ENCODE results near the gene ENC1.
A peak's percentile ranks its signal among the peaks of the same experiment; 100 is the strongest.

The ENC1 gene

GRCh38 chr5:74660140-74660539 lies 19.6 kb upstream of the ENC1 start:
- no peak for DNase-seq (ENCODE audit: low read depth, low spot score)
- no peak overlapping the region for H3K4me3 ChIP-seq (ENCODE audit: low read length)

DNA sequence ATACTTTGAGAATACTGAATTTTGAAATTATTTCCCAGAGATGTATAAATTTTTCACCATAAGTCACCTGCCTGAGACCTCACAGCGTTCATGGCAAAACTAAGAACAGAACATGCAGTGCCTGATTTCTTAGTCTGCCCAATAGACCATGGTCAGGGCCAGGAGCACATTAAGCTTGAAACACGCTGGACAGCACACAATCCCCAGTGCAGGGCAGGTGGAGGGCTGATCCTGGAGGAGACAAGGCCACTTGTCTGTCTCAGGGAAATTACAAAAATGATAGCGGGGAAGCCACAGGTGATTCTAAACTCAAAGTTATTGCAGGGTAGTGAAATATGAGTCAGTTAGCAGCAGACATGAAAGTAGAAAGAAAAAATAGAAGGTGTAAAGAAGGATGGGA lies 18.6 kb upstream of the ENC1 start:
- no peak for DNase-seq (ENCODE audit: low read depth, low spot score)
- no peak overlapping the region for H3K4me3 ChIP-seq (ENCODE audit: low read length)

- DNase-seq (ENCODE audit: low read depth, low spot score), result no peak
- H3K4me3 ChIP-seq (ENCODE audit: low read length), result no peak overlapping the region
These were observed 16.6 kb upstream of the ENC1 start for GRCh38 chr5:74657165-74657564.

DNA sequence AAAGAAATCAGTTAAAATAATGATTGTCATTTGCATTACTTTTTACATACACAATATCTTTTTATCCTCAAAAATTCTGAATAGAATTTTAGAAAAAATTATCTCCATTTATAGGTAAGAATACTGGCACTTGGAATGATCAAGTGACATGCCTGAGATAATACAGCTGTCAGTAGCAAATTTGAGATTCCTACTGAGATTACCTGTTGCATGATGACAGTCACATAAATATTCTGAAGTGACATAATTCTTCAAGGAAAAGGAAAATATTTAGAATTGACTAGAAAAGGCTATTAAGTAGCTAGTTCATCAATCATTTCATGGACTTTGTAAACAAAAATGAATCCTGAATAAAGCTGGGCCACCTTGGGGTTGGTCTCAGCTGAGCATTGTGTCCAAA lies 15.2 kb upstream of the ENC1 start:
- H3K4me3 ChIP-seq (ENCODE audit: low read length), result no peak overlapping the region
- no peak for DNase-seq (ENCODE audit: low read depth, low spot score)

- DNase-seq (ENCODE audit: low read depth, low spot score), result no peak
- H3K4me3 ChIP-seq (ENCODE audit: low read length), result no peak overlapping the region
These were observed 14.7 kb upstream of the ENC1 start for GRCh38 chr5:74655206-74655605.

- no peak for DNase-seq (ENCODE audit: low read depth, low spot score)
- H3K4me3 ChIP-seq (ENCODE audit: low read length), result no peak overlapping the region
These were observed 13.5 kb upstream of the ENC1 start for GRCh38 chr5:74653991-74654390.

DNA sequence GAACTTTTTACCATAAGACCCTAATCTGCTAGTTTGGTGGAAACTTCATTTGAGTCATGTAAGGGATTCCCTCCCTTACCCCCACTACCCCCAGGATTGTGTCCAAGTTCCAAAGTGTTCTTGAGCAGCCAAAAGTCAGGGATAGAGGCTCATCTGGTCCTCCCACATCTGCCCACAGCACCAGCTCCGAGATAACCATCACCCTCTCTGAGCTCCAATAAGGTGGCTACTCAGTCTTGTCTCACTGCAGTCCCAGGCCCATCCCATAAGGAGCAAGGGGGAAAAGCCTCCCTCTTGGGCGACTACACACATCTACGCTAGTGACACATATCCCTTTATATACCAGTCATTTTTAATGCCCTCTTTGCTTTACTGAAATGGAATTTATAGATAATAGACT lies 12.0 kb upstream of the ENC1 start:
- H3K4me3 ChIP-seq (ENCODE audit: low read length), result no peak overlapping the region
- no peak for DNase-seq (ENCODE audit: low read depth, low spot score)

GRCh38 chr5:74651710-74652109 lies 11.2 kb upstream of the ENC1 start:
- no peak overlapping the region for H3K4me3 ChIP-seq (ENCODE audit: low read length)
- DNase-seq (ENCODE audit: low read depth, low spot score), result no peak

- no peak for DNase-seq (ENCODE audit: low read depth, low spot score)
- H3K4me3 ChIP-seq (ENCODE audit: low read length), result no peak overlapping the region
These were observed 9.0 kb upstream of the ENC1 start for GRCh38 chr5:74649421-74649973.

DNA sequence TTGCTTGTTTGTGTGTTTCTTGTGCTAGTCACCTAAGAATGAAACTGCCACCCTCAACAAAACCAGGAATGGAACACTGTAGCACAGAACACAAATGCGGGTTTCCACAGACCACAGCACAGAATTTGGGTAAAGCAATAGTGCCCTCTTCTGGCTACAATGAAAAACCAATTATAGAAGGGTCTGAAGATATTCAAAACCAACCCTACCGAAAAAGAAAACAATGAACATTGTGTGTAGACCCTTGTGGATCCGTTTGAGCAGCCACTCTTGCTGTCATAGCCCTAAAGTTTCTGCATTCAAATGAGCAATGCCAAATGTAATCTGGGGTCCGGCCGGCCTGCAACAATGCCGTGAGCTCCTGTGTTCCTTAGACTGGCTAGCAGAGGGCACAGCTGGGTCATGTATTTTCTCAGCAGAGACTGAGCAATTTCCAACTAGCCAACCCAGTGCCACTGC lies 8.3 kb upstream of the ENC1 start:
- no peak overlapping the region for H3K4me3 ChIP-seq (ENCODE audit: low read length)
- peak; percentile 64 for DNase-seq (ENCODE audit: low read depth, low spot score)

DNA sequence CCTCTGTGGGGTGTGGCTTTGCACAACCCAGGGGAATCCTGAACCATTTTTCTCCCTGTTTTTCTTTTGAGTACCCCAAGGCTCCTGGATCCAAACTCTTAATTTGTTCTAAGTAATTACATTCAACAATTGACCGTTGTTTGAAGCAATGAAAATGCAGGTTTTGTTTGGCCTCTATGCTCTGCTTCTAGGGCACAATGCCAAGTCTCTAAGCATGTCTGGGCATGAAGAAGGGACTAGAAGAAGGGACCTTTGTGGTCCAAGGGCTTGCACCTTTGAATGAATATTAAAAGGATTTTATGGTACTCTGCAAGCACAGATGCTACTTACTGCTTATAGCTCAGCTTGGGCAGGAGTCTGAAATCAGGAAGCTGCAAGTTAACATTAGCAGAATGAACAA lies 6.6 kb upstream of the ENC1 start:
- no peak for DNase-seq (ENCODE audit: low read depth, low spot score)
- H3K4me3 ChIP-seq (ENCODE audit: low read length), result no peak overlapping the region

DNA sequence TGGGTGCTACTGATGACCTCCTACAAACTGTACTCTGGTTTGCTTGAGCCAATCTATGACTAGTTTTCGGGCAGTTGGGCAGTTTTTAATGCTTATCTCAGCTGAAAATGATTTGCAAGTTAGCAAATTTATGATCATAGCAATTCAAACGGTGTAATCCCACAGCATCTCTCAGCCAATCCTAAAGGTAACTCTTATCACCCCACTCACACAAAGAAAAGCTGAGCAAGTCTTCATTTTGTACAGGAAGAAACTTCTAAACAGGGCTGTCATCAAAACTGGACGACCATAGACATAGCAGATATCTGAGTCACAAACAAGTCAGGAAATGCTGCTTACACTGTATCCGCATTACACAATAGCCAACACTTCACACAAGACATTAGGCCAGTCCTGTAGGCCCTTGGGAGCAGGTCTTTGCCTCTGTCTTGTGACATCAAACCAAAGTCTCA lies 2.6 kb upstream of the ENC1 start:
- DNase-seq (ENCODE audit: low read depth, low spot score), result no peak
- H3K4me3 ChIP-seq (ENCODE audit: low read length), result no peak overlapping the region

DNA sequence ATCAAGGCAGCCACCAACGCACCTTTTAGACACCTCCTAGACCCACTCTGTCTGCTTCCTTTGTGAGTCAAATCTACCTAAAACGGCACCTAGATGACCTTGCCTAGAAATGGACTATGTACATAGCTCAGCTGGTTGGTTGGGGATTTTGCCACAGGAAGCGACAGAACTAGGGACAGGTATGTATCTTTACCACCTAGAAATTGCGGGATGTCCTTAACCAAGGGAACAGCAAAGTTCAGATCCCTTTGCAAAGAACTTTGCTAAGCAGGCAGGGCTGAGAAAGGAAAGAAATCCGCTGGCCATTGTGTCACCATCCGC lies 2.0 kb upstream of the ENC1 start:
- no peak for DNase-seq (ENCODE audit: low read depth, low spot score)
- no peak overlapping the region for H3K4me3 ChIP-seq (ENCODE audit: low read length)

GRCh38 chr5:74641735-74642542 lies 1.4 kb upstream of the ENC1 start:
- DNase-seq (ENCODE audit: low read depth, low spot score), result no peak
- no peak overlapping the region for H3K4me3 ChIP-seq (ENCODE audit: low read length)

DNA sequence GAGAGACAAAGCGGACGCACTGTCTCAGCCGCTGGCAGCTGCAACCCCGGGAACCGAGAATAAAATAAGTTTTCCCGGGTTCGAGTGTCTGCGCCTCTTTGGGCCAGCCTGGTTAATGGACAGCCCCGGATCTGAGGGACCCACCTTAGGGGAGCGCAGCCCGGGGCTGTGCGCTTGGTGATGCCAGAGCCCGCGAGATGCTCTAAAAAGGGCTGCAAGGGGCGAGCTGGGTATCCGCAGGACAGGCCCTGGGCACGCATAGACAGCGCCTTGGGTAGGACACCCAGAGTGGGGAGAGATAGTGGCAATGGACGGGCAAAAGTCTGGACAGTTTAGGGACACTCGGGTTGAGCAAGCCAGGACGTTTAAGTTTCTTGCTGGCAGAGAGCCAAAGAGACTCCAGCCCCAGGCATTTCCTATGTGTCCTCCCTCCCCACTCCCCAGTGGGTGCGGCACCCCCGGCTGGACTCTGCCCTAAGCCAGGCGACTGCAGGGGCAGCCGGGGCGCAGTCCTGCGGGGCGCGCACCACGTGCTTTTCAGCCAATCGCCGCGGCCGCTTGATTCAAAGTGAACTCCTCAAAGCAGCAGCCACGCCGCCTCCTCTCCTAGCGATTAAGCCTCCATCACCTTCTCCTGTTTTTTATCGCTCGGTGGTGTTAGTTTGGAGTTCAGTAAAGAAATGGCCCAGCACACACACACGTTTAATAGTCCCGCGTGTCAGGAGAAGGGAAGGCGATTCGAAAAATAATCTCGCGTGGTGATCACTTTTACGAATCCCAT lies 616 bp upstream of the ENC1 start:
- no peak for DNase-seq (ENCODE audit: low read depth, low spot score)
- peak overlapping the region; percentile 70 for H3K4me3 ChIP-seq (ENCODE audit: low read length)

DNA sequence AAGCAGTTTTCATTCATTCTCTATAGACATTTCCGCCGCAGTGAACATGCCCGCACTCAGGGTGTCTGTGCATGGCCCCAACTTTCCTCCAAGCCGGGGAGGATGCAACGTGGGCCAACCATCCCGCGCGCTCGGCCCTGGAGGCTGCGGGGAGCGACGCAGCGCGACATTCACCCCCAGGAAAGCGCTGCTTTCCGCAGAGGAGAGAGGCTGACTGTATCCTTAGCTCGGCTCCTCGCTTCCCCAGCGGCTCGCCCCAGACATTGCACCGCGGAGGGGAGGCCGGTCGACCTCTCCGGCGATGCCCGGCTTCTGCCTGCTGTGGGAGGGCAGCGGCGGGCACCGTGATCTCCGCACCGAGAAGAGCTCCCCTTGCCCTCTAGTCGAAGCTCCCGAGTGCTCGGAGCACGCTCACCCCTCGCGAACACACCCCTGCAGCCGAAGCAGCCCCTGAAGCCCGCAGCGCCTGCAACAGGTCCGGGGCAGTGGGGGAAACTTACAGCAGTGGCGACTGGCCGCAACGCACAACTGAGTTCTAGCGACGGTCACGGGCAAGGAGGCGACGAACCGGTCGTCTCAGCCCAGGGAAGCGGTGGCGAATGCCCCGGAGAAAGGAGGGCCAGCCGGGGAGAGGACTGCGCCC lies 600 bp downstream of the ENC1 start:
- DNase-seq (ENCODE audit: low read depth, low spot score), result no peak
- H3K4me3 ChIP-seq (ENCODE audit: low read length), result peak overlapping the region; percentile 70

DNA sequence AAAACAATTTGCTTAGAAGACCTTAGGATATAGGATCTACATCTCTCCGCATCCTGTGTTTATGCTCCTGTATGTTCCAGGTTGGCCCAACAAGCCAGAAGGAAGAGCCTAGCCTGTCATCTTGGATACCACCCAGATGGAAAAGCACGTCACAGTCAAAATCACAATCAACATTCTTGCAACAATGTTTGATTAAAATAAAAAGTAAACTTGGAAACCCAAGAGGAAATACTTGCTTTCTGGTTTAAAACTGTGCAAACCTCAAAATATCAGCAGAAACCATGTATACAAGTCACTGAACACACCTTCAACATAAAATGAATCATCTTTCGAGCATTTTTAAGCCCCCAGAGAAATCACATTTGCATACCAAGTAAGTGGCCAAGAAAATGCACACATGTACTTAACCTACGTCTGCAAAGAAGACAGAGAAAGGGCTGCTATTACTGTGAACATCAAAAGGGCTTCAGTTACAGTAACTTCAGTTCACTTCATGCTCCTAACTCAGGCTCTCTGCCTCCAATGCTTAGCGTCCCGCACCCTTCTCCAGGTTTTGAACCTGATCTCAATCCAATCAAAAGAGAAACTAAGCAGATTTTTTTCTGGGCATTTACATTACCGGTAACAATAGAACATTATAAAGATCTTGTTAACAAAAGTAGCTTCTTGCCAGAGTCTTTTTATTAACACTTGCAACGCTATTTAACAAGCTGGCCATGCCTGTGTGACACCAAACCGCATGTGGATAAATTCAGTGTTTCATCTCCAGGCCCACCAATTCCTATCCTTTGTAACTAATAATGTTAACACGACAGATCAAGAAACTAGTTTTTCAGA lies 1.3 kb downstream of the ENC1 start:
- DNase-seq (ENCODE audit: low read depth, low spot score), result no peak
- H3K4me3 ChIP-seq (ENCODE audit: low read length), result peak overlapping the region; percentile 70

DNA sequence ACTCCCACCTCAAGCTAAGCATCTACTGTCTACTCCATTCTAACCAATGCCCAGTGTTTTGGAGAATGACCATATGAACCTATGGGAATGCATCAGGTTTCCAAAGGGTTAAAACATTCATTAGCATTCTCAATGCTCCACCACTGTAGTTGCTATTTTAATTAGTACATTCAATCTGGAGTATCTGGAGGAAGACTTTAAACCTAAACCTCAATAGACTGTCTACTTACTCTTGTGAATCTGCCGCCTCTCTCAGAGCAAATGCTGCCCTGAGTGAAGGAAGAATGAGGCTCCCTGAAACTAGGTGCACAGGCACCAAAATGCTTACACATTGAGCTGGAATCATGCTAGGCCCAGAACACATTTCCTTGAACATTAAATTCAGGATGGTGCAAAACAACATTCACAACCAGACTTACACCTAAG lies 2.0 kb downstream of the ENC1 start:
- H3K4me3 ChIP-seq (ENCODE audit: low read length), result no peak overlapping the region
- no peak for DNase-seq (ENCODE audit: low read depth, low spot score)

DNA sequence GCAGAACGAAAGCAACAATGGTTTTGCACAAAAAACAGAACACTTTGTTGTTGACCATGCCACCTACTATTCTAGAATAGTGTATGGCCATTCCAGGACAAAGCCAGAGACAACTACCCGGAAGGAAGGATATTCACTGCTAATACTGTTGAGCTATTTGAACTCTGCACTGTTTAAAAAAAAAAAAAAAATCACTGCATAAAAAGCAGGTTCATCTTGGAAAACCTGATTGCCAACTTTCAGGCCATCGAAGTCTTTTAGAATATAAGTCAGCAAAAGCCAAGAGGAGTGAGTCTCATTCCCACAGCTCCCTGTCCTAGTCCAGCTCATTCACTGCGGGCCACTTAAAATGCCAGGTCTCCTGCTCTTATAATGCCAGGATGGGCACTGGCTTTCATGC lies 4.0 kb downstream of the ENC1 start:
- H3K4me3 ChIP-seq (ENCODE audit: low read length), result no peak overlapping the region
- no peak for DNase-seq (ENCODE audit: low read depth, low spot score)
